GM18507 (cell line): ENCODE results near the gene DLK1.

Experiments
- DNase-seq: peaks from one replicate; pipeline ENCODE4 v3.0.0; 2011; ENCODE audit warnings: low read depth; ENCODE audit not compliant: insufficient read length; ENCODE audit errors: extremely low spot score
- FAIRE-seq: peaks from 2 replicates; lab custom pipeline; 2011; peaks lifted over from hg19 to GRCh38; lab: Jason Lieb, UNC

The DLK1 gene

GRCh38 chr14:100726550-100727085 is at the start of gene DLK1:
TSS of gene DLK1 (plus strand) at chr14:100726892. CDS start at chr14:100727069, 177 bp downstream.
- FAIRE-seq (no peak), DNase-seq (no peak)

GRCh38 chr14:100677152-100677551 is 49.5 kb upstream of the DLK1 start:
- FAIRE-seq, result no peak
- no peak for DNase-seq

GRCh38 chr14:100677554-100678468 is 48.9 kb upstream of the DLK1 start:
- DNase-seq, result no peak
- FAIRE-seq, result no peak

- DNase-seq, result no peak
- FAIRE-seq, result no peak
Observed at GRCh38 chr14:100678469-100678828, 48.2 kb upstream of the DLK1 start.

GRCh38 chr14:100679153-100679552 is 47.5 kb upstream of the DLK1 start:
- no peak for DNase-seq
- FAIRE-seq, result no peak

GRCh38 chr14:100679707-100680438 is 46.8 kb upstream of the DLK1 start:
- DNase-seq (no peak), FAIRE-seq (no peak)

- FAIRE-seq, result no peak
- no peak for DNase-seq
Observed at GRCh38 chr14:100680439-100681051, 46.1 kb upstream of the DLK1 start.

GRCh38 chr14:100681111-100681510 is 45.6 kb upstream of the DLK1 start:
- DNase-seq (no peak), FAIRE-seq (no peak)

GRCh38 chr14:100682749-100683148 is 43.9 kb upstream of the DLK1 start:
- FAIRE-seq, result no peak
- DNase-seq, result no peak

- DNase-seq (no peak), FAIRE-seq (no peak)
Observed at GRCh38 chr14:100683578-100683977, 43.1 kb upstream of the DLK1 start.

GRCh38 chr14:100684154-100684553 is 42.5 kb upstream of the DLK1 start:
- FAIRE-seq (no peak), DNase-seq (no peak)

GRCh38 chr14:100684961-100685360 is 41.7 kb upstream of the DLK1 start:
- FAIRE-seq, result no peak
- DNase-seq, result no peak

GRCh38 chr14:100686858-100687257 is 39.8 kb upstream of the DLK1 start:
- FAIRE-seq (no peak), DNase-seq (no peak)

- FAIRE-seq (no peak), DNase-seq (no peak)
Observed at GRCh38 chr14:100687386-100687785, 39.3 kb upstream of the DLK1 start.

- no peak for FAIRE-seq
- DNase-seq, result no peak
Observed at GRCh38 chr14:100688051-100688450, 38.6 kb upstream of the DLK1 start.

- FAIRE-seq, result no peak
Observed at GRCh38 chr14:100688598-100689461, 37.9 kb upstream of the DLK1 start.

GRCh38 chr14:100690672-100691071 is 36.0 kb upstream of the DLK1 start:
- FAIRE-seq, result no peak
- no peak for DNase-seq

More at GRCh38 chr14:100688598-100689461, 37.9 kb upstream of the DLK1 start:
- DNase-seq, result no peak

GRCh38 chr14:100691395-100692056 is 35.2 kb upstream of the DLK1 start:
- FAIRE-seq, result no peak

GRCh38 chr14:100692256-100692655 is 34.4 kb upstream of the DLK1 start:
- DNase-seq, result no peak
- no peak for FAIRE-seq

More at GRCh38 chr14:100691395-100692056, 35.2 kb upstream of the DLK1 start:
- no peak for DNase-seq
